SU-DHL-6 (cell line): ENCODE data around the gene MEAK7.

Source experiments
- H2AFZ ChIP-seq: fragments of 200-600 bp; sonication (generic); 2 replicates; pipeline ENCODE4 v1.6.1; 2014; ENCODE audit warnings: low read depth, mild to moderate bottlenecking, moderate library complexity, mixed read lengths, antibody characterized with exemption, low read length; ENCODE audit not compliant: severe bottlenecking
- H3F3A ChIP-seq: fragments of 200-600 bp; shearing (Covaris generic); 2 replicates; pipeline ENCODE4 v1.6.0; 2016; ENCODE audit warnings: antibody characterized with exemption, mild to moderate bottlenecking; ENCODE audit not compliant: insufficient read depth
- H3K27ac ChIP-seq: fragments of 200-600 bp; sonication (generic); 2 replicates; pipeline ENCODE4 v1.5.1; 2016; ENCODE audit warnings: low read depth, mild to moderate bottlenecking, low read length, moderate library complexity, mixed read lengths
- H3K27me3 ChIP-seq: fragments of 200-600 bp; sonication (generic), shearing (Covaris generic); 2 replicates; pipeline ENCODE4 v1.6.0; 2014; ENCODE audit warnings: mild to moderate bottlenecking, low read length
- H3K36me3 ChIP-seq: fragments of 200-600 bp; sonication (generic); 2 replicates; pipeline ENCODE4 v1.6.1; 2014; ENCODE audit warnings: mild to moderate bottlenecking, low read length, mixed read lengths
- H3K4me2 ChIP-seq: fragments of 300-600, 200-600 bp; shearing (Covaris generic), sonication (generic); 2 replicates; pipeline ENCODE4 v1.6.0; 2014; ENCODE audit warnings: low read length, low read depth, mild to moderate bottlenecking; ENCODE audit not compliant: poor library complexity, severe bottlenecking
- H3K4me3 ChIP-seq: fragments of 200-600 bp; sonication (generic); 2 replicates; pipeline ENCODE4 v1.5.1; 2014; ENCODE audit warnings: antibody characterized with exemption, low read length, mild to moderate bottlenecking, mixed read lengths; ENCODE audit not compliant: insufficient read depth, poor library complexity, severe bottlenecking
- H3K79me2 ChIP-seq: fragments of 200-600 bp; sonication (generic); 2 replicates; pipeline ENCODE4 v1.6.1; 2014; ENCODE audit warnings: mild to moderate bottlenecking, low read length, moderate library complexity; ENCODE audit not compliant: insufficient read depth
- H3K9ac ChIP-seq: fragments of 200-600 bp; sonication (generic); 2 replicates; pipeline ENCODE4 v1.7.0; 2014; ENCODE audit warnings: mild to moderate bottlenecking, low read length
- H3K9me2 ChIP-seq: fragments of 200-600 bp; sonication (generic); replicated peaks from 2 replicates; pipeline ENCODE4 v1.6.1; 2014; ENCODE audit warnings: low read length; ENCODE audit not compliant: insufficient read depth
- H3K9me3 ChIP-seq: fragments of 200-600 bp; sonication (generic); 2 replicates; pipeline ENCODE4 v1.6.1; 2014; ENCODE audit warnings: low read length, mixed read lengths; ENCODE audit not compliant: insufficient read depth
- H4K20me1 ChIP-seq: fragments of 200-600 bp; sonication (generic); 2 replicates; pipeline ENCODE4 v1.6.1; 2014; ENCODE audit warnings: low read depth, mild to moderate bottlenecking, antibody characterized with exemption, low read length, moderate library complexity, mixed read lengths
- CTCF ChIP-seq: fragments of 200-600 bp; sonication (generic); IDR thresholded peaks from one replicate; pipeline ENCODE4 v1.5.1; 2017; ENCODE audit warnings: antibody characterized with exemption, mild to moderate bottlenecking, low read length, moderate library complexity; ENCODE audit not compliant: insufficient read depth, poor library complexity, severe bottlenecking
- EZH2phosphoT487 ChIP-seq: fragments of 200-600 bp; sonication (generic), shearing (Covaris generic); conservative IDR thresholded peaks from 2 replicates; pipeline ENCODE4 v1.6.1; 2018; ENCODE audit warnings: mild to moderate bottlenecking, antibody characterized with exemption, low read length, moderate library complexity, mixed read lengths

MEAK7 gene

DNA sequence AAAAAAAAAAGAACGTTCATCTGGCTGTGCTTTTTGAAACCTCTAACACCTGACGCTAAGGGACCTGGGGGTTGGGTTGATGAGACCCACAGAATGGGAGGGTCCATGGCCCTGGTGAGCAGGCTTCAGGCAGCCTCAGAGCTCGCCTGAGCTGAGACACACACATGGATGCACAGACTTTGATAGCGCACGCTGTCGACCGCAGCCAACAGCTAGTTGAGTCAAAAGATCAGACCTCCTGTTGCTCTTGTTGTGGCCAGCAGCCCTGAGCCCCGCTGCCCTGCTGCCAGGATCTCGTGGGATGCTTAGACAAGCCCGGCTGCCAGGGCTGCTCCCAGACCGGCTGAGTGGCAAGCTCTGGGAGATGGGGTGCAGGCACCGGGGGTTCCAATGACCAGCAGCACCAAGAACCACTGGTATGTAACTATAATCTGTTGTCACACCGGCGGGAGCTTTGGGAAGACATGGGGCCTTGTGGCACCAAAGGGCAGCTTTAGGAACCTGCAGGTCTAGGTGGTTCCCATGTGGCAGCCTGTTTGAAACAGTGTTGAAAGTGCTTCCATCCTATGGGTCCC is 20.0 kb upstream of the MEAK7 start:
- no peak overlapping the region for H3K27ac ChIP-seq
- H3F3A ChIP-seq, result no peaks in the 10 kb centered on the region
- H3K9me3 ChIP-seq, result no peaks in the 10 kb centered on the region
- H3K9ac ChIP-seq, result no peak overlapping the region
- H3K27me3 ChIP-seq, result no peaks in the 10 kb centered on the region
- no peak overlapping the region for H2AFZ ChIP-seq
- no peak overlapping the region for H3K4me3 ChIP-seq
- H3K4me2 ChIP-seq, result no peak overlapping the region
- H4K20me1 ChIP-seq, result no peaks in the 10 kb centered on the region
- TF ChIP-seq CTCF, result no peak
- TF ChIP-seq EZH2phosphoT487, result no peak
- no peaks in the 10 kb centered on the region for H3K36me3 ChIP-seq
- no peaks in the 10 kb centered on the region for H3K79me2 ChIP-seq
- H3K9me2 ChIP-seq, result no peaks in the 10 kb centered on the region

DNA sequence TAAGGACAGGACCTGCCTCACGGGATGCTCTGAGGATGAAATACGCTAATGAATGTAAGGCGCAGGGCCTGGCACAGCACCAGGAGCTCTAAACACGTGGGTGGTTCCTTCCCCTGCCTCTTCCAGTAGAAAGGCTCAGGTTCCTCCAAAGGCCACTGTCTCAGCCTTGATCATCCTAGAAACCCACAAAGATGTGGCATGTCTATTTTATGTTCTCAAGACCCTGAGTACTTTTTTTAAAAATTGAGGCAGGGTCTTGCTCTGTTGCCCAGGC is 17.0 kb upstream of the MEAK7 start:
- TF ChIP-seq CTCF, result no peak
- TF ChIP-seq EZH2phosphoT487, result no peak

GRCh38 chr16:84520725-84521496 is 16.5 kb upstream of the MEAK7 start:
- Histone ChIP-seq H2AFZ (no peak overlapping the region), H3K4me2 (no peak overlapping the region), H3K36me3 (no peaks in the 10 kb centered on the region), H4K20me1 (no peaks in the 10 kb centered on the region), H3F3A (no peaks in the 10 kb centered on the region), H3K9me2 (no peaks in the 10 kb centered on the region), H3K79me2 (no peaks in the 10 kb centered on the region), H3K9ac (no peak overlapping the region), H3K27ac (no peak overlapping the region), H3K27me3 (no peaks in the 10 kb centered on the region), H3K4me3 (no peak overlapping the region), H3K9me3 (no peaks in the 10 kb centered on the region)
- TF ChIP-seq EZH2phosphoT487, result no peak
- no peak for TF ChIP-seq CTCF

More for the DNA sequence above, 17.0 kb upstream of the MEAK7 start:
- Histone ChIP-seq H3K9ac (no peak overlapping the region), H3K9me2 (no peaks in the 10 kb centered on the region), H3K79me2 (no peaks in the 10 kb centered on the region), H3K36me3 (no peaks in the 10 kb centered on the region), H3K27me3 (no peaks in the 10 kb centered on the region), H3K9me3 (no peaks in the 10 kb centered on the region), H2AFZ (no peak overlapping the region), H3K4me3 (no peak overlapping the region), H3K27ac (no peak overlapping the region), H3F3A (no peaks in the 10 kb centered on the region), H4K20me1 (no peaks in the 10 kb centered on the region), H3K4me2 (no peak overlapping the region)
